DLD1 (cell line): ENCODE results near the gene ADAM21.
"Not testable (repeated sequence)": the region's sequence is repeated elsewhere in the genome, so short reads cannot be mapped to it uniquely, and the experiment has no call there.

Experiments used
- in situ Hi-C: cut with HindIII; loops from 2 replicates; pipeline ENCODE4 v1.10.0; 2017; ENCODE audit warnings: low sequenced_read_pairs

The ADAM21 gene

DNA sequence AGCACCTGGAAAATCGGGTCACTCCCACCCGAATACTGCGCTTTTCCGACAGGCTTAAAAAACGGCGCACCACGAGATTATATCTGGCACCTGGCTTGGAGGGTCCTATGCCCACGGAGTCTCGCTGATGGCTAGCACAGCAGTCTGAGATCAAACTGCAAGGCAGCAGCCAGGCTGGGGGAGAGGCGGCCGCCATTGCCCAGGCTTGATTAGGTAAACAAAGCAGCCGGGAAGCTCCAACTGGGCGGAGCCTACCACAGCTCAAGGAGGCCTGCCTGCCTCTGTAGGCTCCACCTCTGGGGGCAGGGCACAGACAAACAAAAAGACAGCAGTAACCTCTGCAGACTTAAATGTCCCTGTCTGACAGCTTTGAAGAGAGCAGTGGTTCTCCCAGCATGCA is 23.5 kb downstream of the ADAM21 start:
- in situ Hi-C loops: not testable (repeated sequence)

- in situ Hi-C loops: not testable (repeated sequence)
These were observed 25.6 kb downstream of the ADAM21 start for GRCh38 chr14:70477356-70478105.

DNA sequence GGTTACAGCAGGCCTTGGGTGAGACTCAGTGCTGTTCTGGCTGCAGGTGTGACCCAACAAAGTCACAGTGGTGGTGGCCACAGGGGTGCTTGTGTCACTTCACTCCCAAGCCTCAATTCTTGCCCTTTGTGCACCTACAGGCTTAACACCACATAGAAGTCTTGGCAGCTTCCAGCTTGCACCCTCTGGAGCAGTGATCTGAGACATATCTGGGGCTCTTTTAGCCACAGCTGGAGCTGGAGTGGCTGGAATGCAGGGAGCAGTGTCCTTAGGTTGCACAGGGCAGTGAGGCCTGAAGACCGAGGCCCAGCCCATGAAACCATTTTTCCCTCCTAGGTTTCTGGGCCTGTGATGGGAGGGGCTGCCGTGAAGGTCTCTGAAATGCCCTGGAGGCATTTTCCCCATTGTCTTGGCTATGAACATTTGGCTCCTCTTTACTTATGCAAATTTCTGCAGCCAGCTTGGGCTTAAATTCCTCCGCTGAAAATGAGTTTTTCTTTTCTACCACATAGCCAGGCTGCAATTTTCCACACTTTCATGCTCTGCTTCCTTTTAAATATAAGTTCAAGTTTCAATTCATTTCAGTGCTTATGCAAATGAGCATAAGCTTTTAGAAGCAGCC is 37.7 kb downstream of the ADAM21 start:
- in situ Hi-C loops: no loop called here

DNA sequence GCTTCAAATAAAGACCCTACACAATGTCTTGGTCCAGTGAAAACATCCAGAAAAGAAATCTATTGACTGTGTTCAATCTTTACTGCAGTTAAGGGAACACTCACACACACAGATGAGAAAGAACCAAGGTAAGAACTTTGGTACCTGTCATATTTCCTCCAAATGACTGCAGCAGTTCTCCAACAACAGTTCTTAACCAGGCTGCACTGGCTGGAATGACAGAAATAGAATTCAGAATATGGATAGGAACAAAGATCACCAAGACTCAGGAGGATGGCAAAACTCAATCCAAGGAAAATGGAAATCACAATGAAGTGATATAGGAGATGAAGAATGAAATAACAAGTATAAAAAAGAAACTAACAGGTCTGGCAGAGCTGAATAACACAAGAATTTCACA is 46.2 kb downstream of the ADAM21 start:
- in situ Hi-C loops: no loop called here
